ENCODE data around the gene TRIM65.

DNA sequence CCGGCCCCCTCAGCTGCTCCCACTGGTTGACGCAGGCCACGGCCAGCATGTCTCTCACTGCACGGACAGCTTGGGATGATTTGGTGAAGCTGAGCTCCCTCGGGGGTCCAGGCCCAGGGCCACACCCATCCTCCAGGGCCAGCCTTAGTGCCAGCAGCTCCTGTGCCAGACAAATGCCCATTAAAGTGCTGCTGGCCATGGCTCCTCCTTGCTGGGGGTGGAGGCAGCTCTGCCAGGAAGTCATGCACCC is 20.9 kb downstream of the TRIM65 start:
- TF ChIP-seq CTCF (IDR thresholded peaks at IDR 0.05) (no peak), POLR2A (IDR thresholded peaks at IDR 0.05; ENCODE audit: low read depth) (no peak), POLR2AphosphoS5 (IDR thresholded peaks at IDR 0.05) (peak in 1 of 2 donors; percentile 69)

Data from esophagus muscularis mucosa (tissue), 3 donors.